ENCODE data around the gene KCTD15. TPM values are rescaled to one million over a fixed set of nuclear protein-coding genes. Genes with fewer than 3 reads are reported as not detected.

KCTD15 gene
- total and polyA plus RNA-seq, 10 donors = 7.6 to 31.8 (median 19.2) TPM

DNA sequence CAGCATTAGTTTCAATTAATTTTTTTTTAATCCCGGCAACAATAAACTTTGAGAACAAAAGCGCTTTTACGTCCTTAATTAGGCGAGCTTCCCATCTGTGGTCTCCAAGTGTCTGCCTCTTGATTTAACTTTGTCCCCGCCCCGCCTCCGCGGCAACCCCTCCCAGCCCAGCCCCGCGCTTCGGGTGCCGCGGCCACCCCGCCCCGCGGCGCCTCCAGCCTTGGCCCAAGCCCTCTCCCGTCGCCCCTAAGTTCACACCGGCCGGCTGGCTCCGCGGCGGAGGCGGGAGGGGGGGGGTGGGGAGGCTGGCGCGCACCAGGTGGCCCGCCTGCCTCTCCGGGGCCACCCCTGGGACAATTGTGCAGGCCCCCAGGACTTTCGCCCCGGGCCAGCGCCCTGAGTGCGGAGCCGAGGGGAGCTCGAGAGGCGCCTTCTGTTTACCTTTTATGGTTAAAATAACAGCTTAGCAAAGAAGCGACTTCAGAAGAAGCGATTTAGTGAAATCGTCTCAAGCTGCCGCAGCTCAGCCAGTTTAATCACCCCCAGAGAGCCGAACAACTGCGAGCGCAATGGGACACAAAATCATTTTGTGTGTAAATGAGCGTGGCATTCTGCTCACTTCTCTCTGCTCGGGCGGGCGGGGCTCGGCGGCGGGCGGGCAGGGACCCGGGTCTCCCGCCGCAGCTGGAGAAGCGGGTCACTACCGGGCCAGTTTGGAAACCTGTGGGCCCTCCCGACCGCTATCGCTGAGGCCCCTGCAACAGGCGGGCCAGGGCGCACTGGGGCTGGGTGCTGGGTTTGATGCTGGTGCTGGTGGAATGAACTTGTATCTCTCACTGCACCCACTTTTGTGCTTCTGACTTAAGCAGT lies 1.4 kb downstream of the KCTD15 start:
- 16 to 40% (median 19%) methylated on average over 36 to 61 of the region's 61 CpGs for WGBS, 5 donors
- TF ChIP-seq POLR2A (IDR thresholded peaks at IDR 0.05) = no peak
- TF ChIP-seq, protein P1, sequence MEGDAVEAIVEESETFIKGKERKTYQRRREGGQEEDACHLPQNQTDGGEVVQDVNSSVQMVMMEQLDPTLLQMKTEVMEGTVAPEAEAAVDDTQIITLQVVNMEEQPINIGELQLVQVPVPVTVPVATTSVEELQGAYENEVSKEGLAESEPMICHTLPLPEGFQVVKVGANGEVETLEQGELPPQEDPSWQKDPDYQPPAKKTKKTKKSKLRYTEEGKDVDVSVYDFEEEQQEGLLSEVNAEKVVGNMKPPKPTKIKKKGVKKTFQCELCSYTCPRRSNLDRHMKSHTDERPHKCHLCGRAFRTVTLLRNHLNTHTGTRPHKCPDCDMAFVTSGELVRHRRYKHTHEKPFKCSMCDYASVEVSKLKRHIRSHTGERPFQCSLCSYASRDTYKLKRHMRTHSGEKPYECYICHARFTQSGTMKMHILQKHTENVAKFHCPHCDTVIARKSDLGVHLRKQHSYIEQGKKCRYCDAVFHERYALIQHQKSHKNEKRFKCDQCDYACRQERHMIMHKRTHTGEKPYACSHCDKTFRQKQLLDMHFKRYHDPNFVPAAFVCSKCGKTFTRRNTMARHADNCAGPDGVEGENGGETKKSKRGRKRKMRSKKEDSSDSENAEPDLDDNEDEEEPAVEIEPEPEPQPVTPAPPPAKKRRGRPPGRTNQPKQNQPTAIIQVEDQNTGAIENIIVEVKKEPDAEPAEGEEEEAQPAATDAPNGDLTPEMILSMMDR (IDR thresholded peaks at IDR 0.05 in 8 of 11, conservative IDR thresholded peaks at IDR 0.05 in 3 of 11) = no peak
- TF ChIP-seq POLR2AphosphoS5 (IDR thresholded peaks at IDR 0.05) = peak in 2 of 3 donors; percentile 6 to 27
- Histone ChIP-seq H3K27me3 (replicated peaks in 1 of 7) (peaks cover 0 to 64% (median 31%) of the 10 kb centered on the region in 7 donors), H3K4me1 (peaks cover 7 to 82% (median 47%) of the 10 kb centered on the region in 6 donors), H3K9me3 (no peaks in the 10 kb centered on the region), H3K36me3 (peaks cover 0 to 27% (median 0%) of the 10 kb centered on the region in 6 donors), H3K4me3 (peak overlapping the region; percentile 59 to 90 (median 74)), H3K27ac (peak overlapping the region; percentile 67 to 94 (median 92))
- DNase-seq = no peak
- intact Hi-C loops (cut with DNase I; ENCODE audit: low total_unique reads) = no loop called here

DNA sequence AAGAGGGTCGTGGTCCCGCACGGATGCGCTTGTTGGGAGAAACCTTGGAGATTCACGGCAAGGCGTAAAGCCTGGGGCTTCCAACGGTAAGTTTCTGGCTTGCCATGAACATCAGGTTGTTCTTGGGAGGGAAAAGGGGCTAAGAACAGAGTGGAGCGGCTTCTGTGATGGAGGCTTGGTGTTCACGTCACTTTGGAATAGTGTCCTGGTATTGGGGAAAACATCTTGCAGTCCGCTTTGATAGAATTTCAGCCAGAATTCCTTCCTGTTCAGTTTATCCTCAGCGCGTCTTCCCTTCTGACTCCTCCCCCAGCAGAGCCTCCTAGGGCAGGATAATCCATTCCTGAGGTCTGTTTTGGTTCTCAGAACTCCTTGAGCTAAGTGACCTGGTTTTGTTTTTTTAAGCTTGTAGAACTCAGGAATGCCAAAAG lies 2.0 kb downstream of the KCTD15 start:
- intact Hi-C loops (cut with DNase I; ENCODE audit: low total_unique reads) = no loop called here
- Histone ChIP-seq H3K9me3 (no peaks in the 10 kb centered on the region), H3K36me3 (peaks cover 0 to 34% (median 0%) of the 10 kb centered on the region in 6 donors), H3K4me3 (peak overlapping the region; percentile 59 to 90 (median 74)), H3K27me3 (replicated peaks in 1 of 7) (peaks cover 0 to 58% (median 31%) of the 10 kb centered on the region in 7 donors), H3K27ac (peak overlapping the region in 7 of 8 donors; percentile 84 to 94 (median 93)), H3K4me1 (peaks cover 7 to 85% (median 45%) of the 10 kb centered on the region in 6 donors)
- DNase-seq = no peak
- WGBS, 5 donors = 54 to 77% (median 75%) methylated on average over 12 of the region's 12 CpGs
- no peak for TF ChIP-seq POLR2A (IDR thresholded peaks at IDR 0.05)
- TF ChIP-seq, protein P1 (IDR thresholded peaks at IDR 0.05 in 8 of 11, conservative IDR thresholded peaks at IDR 0.05 in 3 of 11) = no peak
- no peak for TF ChIP-seq POLR2AphosphoS5 (IDR thresholded peaks at IDR 0.05)

DNA sequence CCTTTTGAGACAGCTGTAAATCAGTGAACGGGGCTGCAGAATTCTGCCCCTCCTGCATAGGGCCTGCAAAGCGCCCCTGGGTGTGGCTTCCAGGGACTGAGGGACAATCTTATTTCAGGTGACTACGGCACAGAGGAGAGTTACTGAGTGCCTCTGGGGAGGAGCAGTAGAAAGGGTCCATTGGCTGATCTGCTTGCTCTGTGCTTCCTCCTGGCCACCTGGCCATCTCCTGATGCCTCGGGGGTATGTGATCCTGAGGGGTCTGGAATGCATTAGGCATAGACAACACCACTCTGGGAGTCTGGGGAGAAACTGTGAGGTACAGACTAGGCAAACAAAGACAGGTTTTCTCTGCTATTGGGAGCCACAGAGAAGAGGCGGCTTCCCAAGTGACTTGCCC lies 2.8 kb downstream of the KCTD15 start:
- 73 to 100% (median 89%) methylated on average over 5 of the region's 5 CpGs for WGBS, 5 donors
- peak overlapping the region in 2 of 8 donors; percentile 74 to 78 for H3K4me3 ChIP-seq
- peaks cover 3 to 85% (median 39%) of the 10 kb centered on the region in 6 donors for H3K4me1 ChIP-seq
- H3K27ac ChIP-seq = peak overlapping the region in 1 of 8 donors; percentile 94
- peaks cover 0 to 41% (median 0%) of the 10 kb centered on the region in 6 donors for H3K36me3 ChIP-seq
- intact Hi-C loops (cut with DNase I; ENCODE audit: low total_unique reads) = no loop called here
- no peak for DNase-seq
- no peaks in the 10 kb centered on the region for H3K9me3 ChIP-seq
- no peak for TF ChIP-seq POLR2A (IDR thresholded peaks at IDR 0.05)
- TF ChIP-seq, protein P1 (IDR thresholded peaks at IDR 0.05 in 8 of 11, conservative IDR thresholded peaks at IDR 0.05 in 3 of 11) = no peak
- no peak for TF ChIP-seq POLR2AphosphoS5 (IDR thresholded peaks at IDR 0.05)
- H3K27me3 ChIP-seq (replicated peaks in 1 of 7) = peaks cover 0 to 50% (median 29%) of the 10 kb centered on the region in 7 donors
